NCI-H1105 treated with DMSO at 0.1 percent for 48 hours (cell line): Measurements from ENCODE around the gene BMPR1A.

Experiments used
- DNase-seq: peaks from one replicate; lab custom pipeline; 2025; lab: John Stamatoyannopoulos, UW

The BMPR1A gene

DNA sequence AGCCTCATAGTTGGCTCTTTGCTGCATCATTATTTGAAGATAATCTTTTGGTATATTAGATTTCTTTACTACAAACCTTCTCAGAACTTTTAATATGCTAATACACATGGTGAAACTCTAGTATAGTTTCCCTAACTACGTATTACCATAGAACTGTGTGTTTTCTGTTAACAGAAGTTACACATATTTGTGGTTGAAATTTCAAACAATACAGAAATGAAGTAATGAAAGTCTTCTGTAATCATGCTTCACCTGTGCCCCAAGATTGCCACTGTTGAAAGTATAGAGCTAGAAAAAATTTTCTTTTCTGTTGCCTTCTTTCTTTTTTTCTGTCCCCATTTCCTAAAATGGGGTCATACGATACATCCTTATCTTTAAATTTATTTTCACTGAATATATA lies 9.1 kb downstream of the BMPR1A start:
- DNase-seq, result no peak

GRCh38 chr10:86768412-86769062 lies 12.1 kb downstream of the BMPR1A start:
- DNase-seq, result peak; percentile 3

DNA sequence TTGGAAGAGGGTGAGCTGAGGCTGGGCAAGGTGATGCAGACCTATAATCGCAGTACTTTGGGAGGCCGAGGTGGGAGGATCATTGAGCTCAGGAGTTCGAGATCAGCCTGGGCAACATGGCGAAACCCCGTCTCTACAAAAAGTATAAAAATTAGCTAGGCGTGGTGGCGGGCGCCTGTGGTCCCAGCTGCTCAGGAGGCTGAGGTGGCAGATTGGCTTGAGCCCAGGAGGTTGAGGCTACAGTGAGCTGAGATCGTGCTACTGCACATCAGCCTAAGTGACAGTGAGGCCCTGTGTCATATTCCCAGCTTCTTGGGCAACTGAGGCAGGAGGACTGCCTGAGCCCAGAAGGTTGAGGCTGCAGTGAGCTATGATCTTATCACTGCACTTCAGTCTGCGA lies 13.6 kb downstream of the BMPR1A start:
- DNase-seq, result no peak

GRCh38 chr10:86770412-86770960 lies 14.1 kb downstream of the BMPR1A start:
- no peak for DNase-seq

- no peak for DNase-seq
Observed at GRCh38 chr10:86773498-86773897, 17.1 kb downstream of the BMPR1A start.

- no peak for DNase-seq
Observed at GRCh38 chr10:86775056-86775869, 18.8 kb downstream of the BMPR1A start.

DNA sequence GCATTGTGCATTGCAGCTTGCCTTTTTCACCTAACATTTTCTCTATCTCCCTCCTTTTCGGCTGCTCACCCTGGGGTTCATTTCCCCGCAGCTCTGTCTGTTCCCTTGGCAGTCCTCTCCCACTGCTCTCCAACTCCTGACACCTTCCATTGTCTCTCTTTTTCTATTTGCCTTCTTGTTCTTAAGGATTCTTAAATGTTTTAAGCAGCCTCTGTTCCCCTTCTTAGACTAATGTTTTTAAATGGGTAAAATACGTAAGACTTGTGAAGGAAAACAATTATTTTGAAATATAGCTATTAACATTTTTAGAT lies 19.4 kb downstream of the BMPR1A start:
- DNase-seq, result no peak

DNA sequence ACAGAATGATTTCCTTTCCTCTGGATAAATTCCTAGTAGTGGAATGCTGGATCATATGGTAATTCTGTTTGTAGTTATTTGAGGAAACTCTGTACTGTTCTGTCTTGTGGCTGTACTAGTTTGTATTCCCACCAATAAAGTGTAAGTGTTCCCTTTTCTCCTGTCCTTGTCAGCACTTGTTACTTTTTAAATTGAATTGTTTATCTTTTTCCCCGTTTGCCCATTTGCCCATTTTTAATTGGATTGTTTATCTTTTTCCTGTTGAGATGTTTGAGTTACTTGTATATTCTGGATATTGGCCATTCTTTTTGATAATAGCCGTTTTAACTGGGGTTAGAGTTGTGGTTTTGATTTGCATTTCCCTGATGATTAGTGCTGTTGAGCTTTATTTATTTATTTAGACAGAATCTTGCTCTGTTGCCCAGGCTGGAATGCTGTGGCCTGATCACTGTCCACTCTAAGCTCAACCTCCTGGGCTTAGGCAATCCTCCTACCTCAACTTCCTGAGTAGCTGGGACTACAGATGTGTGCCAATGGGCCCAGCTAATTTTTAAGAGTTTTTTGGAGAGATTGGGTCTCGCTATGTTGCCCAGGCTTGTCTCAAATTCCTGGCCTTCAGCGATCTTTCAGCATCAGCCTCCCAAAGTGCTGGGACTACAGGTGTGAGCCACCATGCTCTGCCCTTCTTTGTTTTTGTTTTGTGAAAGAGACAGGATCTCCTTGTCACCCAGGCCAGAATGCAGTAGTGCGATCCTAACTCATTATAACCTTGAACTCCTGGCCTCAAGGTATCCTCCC lies 23.0 kb downstream of the BMPR1A start:
- DNase-seq, result no peak

DNA sequence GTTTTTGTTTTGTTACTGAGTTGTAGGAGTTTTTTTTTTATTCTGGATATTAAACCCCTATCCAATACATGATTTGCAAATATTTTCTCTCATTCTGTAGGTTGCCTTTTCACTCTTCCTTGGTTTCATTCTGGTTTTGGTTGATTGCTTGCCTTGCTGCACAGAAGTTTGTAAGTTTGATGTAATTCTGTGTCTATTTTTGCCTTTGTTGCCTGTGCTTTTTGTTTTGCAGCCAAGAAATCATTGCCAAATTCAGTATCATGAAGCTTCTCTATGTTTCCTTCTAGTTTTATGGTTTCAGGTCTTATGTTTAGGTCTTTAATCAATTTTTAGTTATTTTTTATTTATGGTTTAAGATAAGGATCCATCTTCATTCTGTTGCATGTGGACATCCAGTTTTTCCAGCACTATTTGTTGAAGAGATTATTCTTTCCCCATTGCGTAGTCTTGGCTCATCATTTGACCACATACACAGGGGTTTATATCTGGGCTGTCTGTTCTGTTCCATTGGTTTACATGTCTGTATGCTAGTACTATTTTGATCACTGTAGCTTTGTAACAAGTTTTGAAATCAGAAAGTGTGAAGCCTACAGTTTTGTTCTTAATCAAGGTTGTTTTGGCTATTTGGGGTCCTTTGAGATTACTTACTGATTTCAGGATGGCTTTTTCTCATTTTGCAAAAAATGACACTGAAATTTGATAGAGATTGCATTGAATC lies 26.4 kb downstream of the BMPR1A start:
- no peak for DNase-seq

DNA sequence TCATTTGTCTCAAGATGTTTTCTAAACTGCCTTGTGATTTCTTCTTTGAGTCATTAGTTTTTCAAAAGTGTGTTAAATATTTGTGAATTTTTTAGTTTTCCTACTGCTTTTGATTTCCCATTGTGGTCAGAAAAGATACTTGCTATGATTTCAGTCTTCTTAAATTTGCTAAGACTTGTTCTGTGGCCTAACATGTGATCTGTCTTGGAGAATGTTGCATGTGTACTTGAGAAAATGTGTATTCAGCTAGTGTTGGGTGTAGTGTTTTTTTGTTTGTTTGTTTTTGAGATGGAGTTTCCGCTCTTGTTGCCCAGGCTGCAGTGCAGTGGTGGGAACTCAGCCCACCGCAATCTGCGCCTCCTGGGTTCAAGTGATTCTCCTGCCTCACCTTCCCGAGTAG lies 28.6 kb downstream of the BMPR1A start:
- DNase-seq, result no peak

GRCh38 chr10:86785968-86786367 lies 29.5 kb downstream of the BMPR1A start:
- DNase-seq, result no peak

DNA sequence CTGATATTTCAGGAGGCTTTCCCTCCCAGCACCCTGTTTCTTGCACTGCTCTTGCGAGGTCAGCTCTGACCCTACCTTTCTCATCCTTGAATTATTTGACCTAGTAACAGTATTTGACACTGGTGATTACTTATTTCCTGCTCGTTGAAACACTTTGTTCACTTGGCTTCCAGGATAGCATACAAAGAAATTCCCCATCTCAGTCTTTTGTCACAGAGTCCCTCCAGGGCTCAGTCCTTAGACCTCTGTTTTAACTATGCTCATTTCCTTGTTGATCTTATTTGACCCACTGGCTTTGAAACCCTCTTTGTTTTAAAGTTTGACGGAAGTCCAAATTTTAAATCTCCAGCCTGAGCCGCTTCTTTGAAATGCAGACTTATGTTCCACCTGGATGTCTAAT lies 29.9 kb downstream of the BMPR1A start:
- DNase-seq, result no peak

DNA sequence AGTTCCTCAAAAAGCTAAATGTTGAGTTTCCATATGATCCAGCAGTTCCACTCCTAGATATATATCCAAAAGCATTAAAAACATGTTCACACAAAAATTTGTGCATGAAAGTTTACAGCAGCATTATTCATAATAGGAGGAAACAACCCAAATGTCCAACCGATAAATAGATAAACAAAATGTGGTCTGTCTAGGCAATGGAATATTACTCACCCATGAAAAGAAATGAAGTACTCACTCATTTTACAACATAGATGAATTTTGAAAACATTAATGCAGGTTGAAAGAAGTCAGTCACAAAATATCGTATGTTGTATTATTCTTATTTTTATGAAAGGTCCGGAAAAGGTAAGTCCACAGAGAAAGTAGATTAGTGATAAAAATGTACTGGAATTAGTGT lies 34.0 kb downstream of the BMPR1A start:
- DNase-seq, result no peak

DNA sequence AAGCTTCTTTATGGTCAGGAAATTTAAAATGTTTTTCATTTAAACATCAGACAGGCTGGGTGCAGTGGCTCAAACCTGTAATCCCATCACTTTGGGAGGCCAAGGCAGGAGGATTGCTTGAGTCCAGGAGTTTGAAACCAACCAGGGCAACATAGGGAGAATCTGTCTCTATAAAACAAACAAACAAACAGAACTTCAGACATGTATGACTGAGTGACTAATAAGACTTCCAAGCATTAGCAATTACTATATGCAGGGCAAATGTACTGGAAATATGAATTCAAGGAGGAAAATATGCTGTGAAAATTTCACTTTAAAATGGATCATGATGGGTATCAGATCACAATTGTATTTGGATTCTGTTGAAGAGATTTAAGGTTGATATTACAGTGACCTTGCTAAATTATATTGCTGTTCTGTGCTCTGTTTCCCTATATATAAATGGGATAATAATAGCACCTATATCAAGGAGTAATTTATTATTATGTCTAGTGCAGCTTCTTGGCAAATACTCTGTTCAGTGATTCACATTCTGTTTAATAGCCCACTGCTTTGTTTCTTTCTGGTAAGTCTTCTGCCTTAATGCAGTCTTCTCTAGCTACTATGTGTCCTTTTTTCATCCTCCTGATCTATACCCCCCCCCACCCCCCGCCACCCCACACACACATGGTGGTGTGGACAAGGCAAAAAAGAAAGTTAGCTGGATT lies 36.2 kb downstream of the BMPR1A start:
- no peak for DNase-seq

DNA sequence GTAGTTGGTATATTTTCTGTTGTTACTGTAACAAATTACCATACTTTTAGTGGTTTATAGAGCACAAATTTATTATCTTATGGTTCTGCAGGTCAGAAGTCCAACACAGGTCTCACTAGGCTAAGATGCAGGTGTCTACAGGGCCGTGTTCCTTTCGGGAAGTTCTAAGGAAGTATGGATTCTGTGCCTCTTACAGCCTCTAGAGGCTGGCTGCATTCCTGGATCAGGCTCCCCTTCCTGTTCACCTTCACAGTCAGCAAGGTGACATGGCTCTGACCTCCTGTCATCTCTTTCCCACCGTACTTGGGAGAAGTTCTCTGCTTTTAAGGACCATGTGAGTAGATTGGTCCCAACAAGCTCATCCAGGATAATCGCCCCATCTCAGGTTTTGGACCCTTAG lies 37.3 kb downstream of the BMPR1A start:
- no peak for DNase-seq

DNA sequence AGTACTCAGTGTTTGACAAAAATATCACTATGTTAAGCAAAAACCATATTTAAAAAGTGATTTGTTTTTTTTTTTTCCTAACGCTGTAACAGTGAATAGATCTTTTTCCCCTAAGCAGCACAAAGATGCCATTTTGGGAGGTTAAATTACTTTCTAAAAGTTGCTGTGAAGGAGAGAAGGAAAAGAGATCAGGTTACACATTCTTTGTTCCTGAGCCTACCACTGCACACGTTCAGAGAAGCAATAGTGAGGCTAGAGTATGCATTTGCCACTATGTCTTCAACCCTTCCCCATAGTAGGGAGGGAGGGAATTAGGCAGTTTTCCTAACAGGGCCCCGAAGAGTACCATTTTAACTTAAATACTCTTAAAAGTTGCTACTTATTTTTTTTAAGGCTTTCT lies 38.9 kb downstream of the BMPR1A start:
- DNase-seq, result peak; percentile 28

GRCh38 chr10:86798025-86798424 lies 41.6 kb downstream of the BMPR1A start:
- no peak for DNase-seq

DNA sequence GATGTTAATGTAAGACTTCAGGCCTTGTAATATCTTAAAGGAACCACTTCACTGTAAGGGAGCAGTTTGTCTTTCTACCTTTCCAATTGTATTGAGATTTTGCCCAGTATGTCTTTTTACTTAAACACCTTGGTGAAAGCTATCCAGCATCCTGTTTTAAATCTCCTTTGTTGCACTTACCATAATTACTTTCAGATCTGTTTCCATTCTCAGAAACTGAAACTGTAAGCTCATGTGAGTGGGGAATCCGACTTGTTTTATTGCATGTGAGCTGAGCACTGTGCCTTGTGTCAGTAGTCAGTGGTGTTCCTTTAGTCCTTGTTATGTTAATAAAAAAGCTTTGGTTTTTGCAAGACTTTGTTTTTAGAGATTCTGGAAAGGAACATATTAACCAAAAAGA lies 42.2 kb downstream of the BMPR1A start:
- DNase-seq, result no peak

DNA sequence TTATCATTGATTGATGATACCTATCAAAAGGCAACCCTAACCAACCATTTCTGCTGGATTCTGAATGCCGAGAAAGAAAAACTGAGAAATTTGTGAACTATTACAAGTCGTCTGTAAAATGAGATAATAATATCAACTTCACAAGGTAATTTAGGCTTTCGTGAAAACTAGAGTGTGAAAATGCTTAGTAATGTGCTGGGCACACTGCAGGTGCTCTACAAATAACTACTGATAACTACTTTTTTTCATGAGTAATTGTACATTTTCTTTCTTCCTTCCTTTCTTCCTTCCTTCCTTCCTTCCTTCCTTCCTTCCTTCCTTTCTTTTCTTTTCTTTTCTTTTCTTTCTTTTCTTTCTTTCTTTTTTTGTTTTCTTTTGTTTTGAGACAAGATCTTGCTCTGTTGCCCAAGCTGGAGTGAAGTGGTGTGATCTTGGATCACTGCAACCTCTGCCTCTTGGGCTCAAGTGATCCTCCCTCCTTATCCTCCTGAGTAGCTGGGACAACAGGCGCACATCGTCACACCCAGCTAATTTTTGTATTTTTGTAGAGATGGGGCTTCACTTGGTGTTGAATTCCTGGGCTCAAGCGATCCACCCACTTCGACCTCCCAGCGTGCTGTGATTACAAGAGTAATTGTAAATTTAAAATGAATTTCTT lies 42.9 kb downstream of the BMPR1A start:
- DNase-seq, result no peak

GRCh38 chr10:86801995-86802394 lies 45.6 kb downstream of the BMPR1A start:
- no peak for DNase-seq
